ENCODE data around the gene NMT2.
A peak's percentile ranks its signal among the peaks of the same experiment; 100 is the strongest.

NMT2 gene

GRCh38 chr10:15113766-15114165 lies 54.7 kb downstream of the NMT2 start:
- no peak for TF ChIP-seq ZNF274 (IDR thresholded peaks at IDR 0.05; ENCODE audit: low read depth, low read length)
- no peak overlapping the region for H3K4me3 ChIP-seq (ENCODE audit: low read length)

GRCh38 chr10:15112657-15113056 lies 55.8 kb downstream of the NMT2 start:
- no peak overlapping the region for H3K4me3 ChIP-seq (ENCODE audit: low read length)
- TF ChIP-seq ZNF274 (IDR thresholded peaks at IDR 0.05; ENCODE audit: low read depth, low read length) = no peak

- TF ChIP-seq ZNF274 (IDR thresholded peaks at IDR 0.05; ENCODE audit: low read depth, low read length) = no peak
- H3K4me3 ChIP-seq (ENCODE audit: low read length) = no peak overlapping the region
These were observed 62.0 kb downstream of the NMT2 start for GRCh38 chr10:15106352-15107013.

GRCh38 chr10:15103513-15103912 lies 65.0 kb downstream of the NMT2 start:
- TF ChIP-seq ZNF274 (IDR thresholded peaks at IDR 0.05; ENCODE audit: low read depth, low read length) = no peak
- H3K4me3 ChIP-seq (ENCODE audit: low read length) = no peak overlapping the region

- no peak for TF ChIP-seq ZNF274 (IDR thresholded peaks at IDR 0.05; ENCODE audit: low read depth, low read length)
These were observed 68.6 kb downstream of the NMT2 start for GRCh38 chr10:15099886-15100285.

DNA sequence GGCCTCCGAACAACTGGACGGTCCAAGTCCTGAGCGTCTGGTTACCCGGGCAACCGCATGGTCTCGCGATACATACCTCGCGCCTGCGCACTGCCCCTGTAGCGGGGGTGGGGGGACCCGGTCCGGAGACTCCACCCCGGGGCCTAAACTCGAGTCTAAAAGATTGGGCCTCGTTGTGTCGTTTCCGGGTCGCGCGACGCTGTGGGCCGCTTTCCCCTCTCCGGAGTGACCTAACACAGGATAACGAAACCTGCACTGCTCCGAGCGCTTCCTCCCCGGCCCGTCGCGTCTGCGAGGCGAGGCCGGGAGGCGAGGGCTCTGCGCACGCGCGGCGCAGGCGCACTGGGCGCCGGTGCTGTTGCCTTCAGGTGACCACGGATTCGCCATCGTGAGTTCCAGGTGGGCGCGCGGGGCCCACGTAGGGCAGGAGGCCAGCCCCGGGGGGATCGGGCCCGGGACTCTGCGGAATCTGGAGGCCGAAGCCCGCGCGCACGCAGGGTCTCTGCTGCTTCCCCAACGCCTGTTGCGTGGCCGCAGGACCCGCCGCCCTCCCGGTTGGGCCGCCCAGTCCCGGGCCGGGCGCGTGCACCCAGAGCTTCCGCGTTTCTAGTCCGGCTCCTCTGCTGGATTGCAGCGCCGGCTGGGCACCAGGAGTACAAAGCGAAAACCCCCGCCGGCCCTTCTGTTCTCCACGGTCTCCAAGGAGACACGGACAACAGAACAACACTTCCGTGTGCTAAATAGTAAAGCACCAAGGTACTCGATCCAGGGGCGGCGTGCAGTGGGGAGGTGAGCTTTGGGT lies 71.3 kb downstream of the NMT2 start, which contains the start of gene RPP38:
Gene RPP38, plus strand, starts transcription at position 345 of the 802 bp plus-strand sequence. CDS start 5,960 bp downstream, outside the sequence.
- H3K4me3 ChIP-seq (ENCODE audit: low read length) = peak within 1 kb of the TSS; percentile 91
- no peak for TF ChIP-seq ZNF274 (IDR thresholded peaks at IDR 0.05; ENCODE audit: low read depth, low read length)

More at GRCh38 chr10:15099886-15100285, 68.6 kb downstream of the NMT2 start:
- H3K4me3 ChIP-seq (ENCODE audit: low read length) = no peak overlapping the region

DNA sequence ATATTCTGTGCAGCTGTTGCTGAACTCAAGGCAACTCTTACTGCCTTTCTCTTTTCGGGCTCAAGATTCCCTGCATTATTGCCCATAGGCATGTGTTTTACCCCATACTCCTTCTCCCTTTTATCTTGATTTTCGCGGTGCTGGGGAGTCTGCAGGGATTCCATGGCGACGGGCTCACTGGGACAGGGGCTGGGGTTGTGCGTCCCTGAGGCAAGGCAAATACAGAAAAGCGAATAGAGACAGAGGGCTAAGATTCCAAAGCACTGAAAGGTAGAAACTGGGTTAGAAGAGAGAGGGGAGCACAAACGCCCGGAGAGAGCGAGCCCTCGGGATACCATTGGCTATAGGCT lies 71.9 kb downstream of the NMT2 start:
- TF ChIP-seq ZNF274 (IDR thresholded peaks at IDR 0.05; ENCODE audit: low read depth, low read length) = no peak
- H3K4me3 ChIP-seq (ENCODE audit: low read length) = peak overlapping the region; percentile 91

GRCh38 chr10:15092855-15093408 lies 75.6 kb downstream of the NMT2 start:
- H3K4me3 ChIP-seq (ENCODE audit: low read length) = no peak overlapping the region
- no peak for TF ChIP-seq ZNF274 (IDR thresholded peaks at IDR 0.05; ENCODE audit: low read depth, low read length)

DNA sequence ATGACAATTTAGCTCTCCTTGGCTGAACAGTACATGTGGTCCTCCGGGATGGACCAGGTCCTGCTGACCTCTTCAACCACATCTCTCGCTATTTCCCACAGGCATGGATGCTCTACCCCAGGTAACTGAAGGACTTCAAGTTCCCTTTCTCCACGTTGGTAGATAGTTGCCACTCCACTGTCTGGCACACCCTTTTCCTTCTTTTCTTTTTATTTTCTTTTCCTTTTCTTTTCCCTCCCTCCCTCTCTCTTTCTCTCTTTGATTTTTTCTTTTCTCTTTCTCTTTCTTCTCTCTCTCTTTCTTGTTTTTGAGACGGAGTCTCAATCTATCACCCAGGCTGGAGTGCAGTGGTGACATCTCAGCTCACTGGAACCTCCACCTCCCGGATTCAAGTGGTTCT lies 77.1 kb downstream of the NMT2 start:
- TF ChIP-seq ZNF274 (IDR thresholded peaks at IDR 0.05; ENCODE audit: low read depth, low read length) = no peak

DNA sequence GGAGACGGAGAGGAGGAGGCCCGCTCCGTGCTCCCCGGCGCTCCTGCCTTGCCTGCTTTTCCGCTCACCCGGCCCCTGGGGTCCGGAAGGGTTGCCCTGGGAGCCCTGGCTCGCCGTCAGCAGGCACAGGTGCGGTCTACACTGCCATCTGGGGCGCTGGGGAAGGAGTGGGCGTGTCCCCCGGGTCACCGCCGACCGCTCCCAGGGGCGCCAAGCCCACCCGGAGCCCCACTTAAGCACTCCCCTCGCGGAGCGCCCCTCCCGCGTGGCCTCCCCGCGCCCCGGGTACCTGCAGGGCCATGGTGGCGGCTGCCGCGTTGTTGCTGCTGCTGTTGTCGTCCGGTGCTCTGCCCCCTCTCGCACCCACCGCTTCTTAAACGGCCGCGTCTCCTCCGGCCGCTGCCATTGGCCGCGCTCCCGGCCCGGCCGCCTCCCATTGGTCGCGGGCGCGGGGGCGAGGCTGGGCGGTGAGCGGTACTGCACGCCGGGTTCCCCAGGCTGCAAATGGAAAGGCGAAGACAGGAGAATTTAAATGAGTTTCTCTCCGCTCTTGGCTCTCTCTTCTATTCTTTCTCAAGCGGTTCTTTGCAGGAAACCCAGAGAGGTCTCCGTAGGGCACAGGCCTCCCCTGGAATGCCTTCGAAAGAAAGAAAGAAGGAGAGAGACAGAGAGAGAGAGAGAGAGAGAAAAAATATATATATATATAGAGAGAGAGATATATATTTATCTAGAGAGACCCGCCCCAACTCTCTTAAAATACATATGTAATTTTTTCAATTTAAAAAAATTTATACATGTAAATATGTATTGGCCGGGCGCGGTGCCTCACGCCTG lies 79.8 kb downstream of the NMT2 start, which contains the start of gene ACBD7:
Gene ACBD7, minus strand, starts transcription at position 349 of the 834 bp plus-strand sequence. Its CDS starts 48 bp downstream, at position 301.
- H3K4me3 ChIP-seq (ENCODE audit: low read length) = peak within 1 kb of the TSS; percentile 68; the same call in 1 of the 2 replicates
- TF ChIP-seq ZNF274 (IDR thresholded peaks at IDR 0.05; ENCODE audit: low read depth, low read length) = no peak

More for the DNA sequence above, 77.1 kb downstream of the NMT2 start:
- H3K4me3 ChIP-seq (ENCODE audit: low read length) = no peak overlapping the region

DNA sequence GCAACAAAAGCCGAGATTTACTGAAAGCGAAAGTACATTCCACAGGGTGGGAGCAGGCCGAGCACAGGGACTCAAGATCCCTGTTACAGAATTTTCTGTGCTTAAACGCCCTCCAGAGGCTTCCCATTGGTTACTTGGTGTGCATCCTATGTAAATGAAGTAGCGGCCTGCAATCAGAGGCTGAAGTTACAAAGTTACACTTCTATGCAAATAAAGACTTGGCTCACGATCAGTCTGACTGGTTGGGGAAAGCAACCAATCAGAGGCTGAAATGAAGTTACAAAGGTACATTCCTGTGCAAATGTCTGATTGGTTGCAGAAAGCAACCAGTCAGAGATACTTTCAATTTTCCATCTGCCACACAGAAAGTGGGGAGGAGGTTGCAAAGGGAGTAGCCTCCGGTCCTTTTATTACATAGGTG lies 84.0 kb downstream of the NMT2 start:
- TF ChIP-seq ZNF274 (IDR thresholded peaks at IDR 0.05; ENCODE audit: low read depth, low read length) = no peak
- H3K4me3 ChIP-seq (ENCODE audit: low read length) = no peak overlapping the region

GRCh38 chr10:15083674-15084501 lies 84.6 kb downstream of the NMT2 start:
- TF ChIP-seq ZNF274 (IDR thresholded peaks at IDR 0.05; ENCODE audit: low read depth, low read length) = no peak
- no peak overlapping the region for H3K4me3 ChIP-seq (ENCODE audit: low read length)

DNA sequence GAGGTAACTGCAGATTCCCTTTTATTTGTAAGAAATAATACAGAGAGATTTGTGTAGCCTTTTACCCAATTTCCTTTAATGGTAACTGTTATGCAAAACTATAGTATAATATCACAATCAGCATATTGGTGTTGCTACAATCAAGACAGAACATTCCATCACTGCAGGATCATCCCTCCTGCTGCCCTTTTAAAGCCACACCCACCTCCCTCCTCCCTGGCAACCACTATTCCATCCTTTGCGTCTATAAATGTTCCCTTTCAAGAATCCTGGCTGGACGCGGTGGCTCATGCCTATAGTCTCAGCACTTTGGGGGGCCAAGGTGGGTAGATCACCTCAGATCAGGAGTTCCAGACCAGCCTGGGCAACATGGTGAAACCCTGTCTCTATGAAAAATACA lies 93.1 kb downstream of the NMT2 start:
- no peak for TF ChIP-seq ZNF274 (IDR thresholded peaks at IDR 0.05; ENCODE audit: low read depth, low read length)
- no peak overlapping the region for H3K4me3 ChIP-seq (ENCODE audit: low read length)

All from GM08714 (cell line).